ENCODE measurements around the gene PARD3B.

PARD3B gene

GRCh38 chr2:205030695-205031094 lies 485.4 kb downstream of the PARD3B start:
- Histone ChIP-seq H3K27ac (no peak overlapping the region), H3K4me3 (no peak overlapping the region)
- no peak for TF ChIP-seq CTCF (IDR thresholded peaks at IDR 0.05)
- DNase-seq (ENCODE audit: low spot score), result no peak

- no peak for DNase-seq (ENCODE audit: low spot score)
These were observed 486.8 kb downstream of the PARD3B start for GRCh38 chr2:205032093-205032551.

GRCh38 chr2:205033431-205033830 lies 488.2 kb downstream of the PARD3B start:
- no peak for DNase-seq (ENCODE audit: low spot score)
- no peak overlapping the region for H3K4me3 ChIP-seq
- no peak overlapping the region for H3K27ac ChIP-seq
- no peak for TF ChIP-seq CTCF (IDR thresholded peaks at IDR 0.05)

More at GRCh38 chr2:205032093-205032551, 486.8 kb downstream of the PARD3B start:
- TF ChIP-seq CTCF (IDR thresholded peaks at IDR 0.05), result no peak
- Histone ChIP-seq H3K27ac (no peak overlapping the region), H3K4me3 (no peak overlapping the region)

GRCh38 chr2:205034034-205034433 lies 488.8 kb downstream of the PARD3B start:
- H3K4me3 ChIP-seq, result no peak overlapping the region
- DNase-seq (ENCODE audit: low spot score), result no peak
- no peak for TF ChIP-seq CTCF (IDR thresholded peaks at IDR 0.05)
- no peak overlapping the region for H3K27ac ChIP-seq

GRCh38 chr2:205040323-205040722 lies 495.0 kb downstream of the PARD3B start:
- no peak for TF ChIP-seq CTCF (IDR thresholded peaks at IDR 0.05)
- H3K27ac ChIP-seq, result no peak overlapping the region
- no peak for DNase-seq (ENCODE audit: low spot score)

GRCh38 chr2:205041472-205042130 lies 496.3 kb downstream of the PARD3B start:
- no peak for DNase-seq (ENCODE audit: low spot score)

More at GRCh38 chr2:205040323-205040722, 495.0 kb downstream of the PARD3B start:
- no peak overlapping the region for H3K4me3 ChIP-seq

More at GRCh38 chr2:205041472-205042130, 496.3 kb downstream of the PARD3B start:
- no peak overlapping the region for H3K4me3 ChIP-seq
- no peak overlapping the region for H3K27ac ChIP-seq
- no peak for TF ChIP-seq CTCF (IDR thresholded peaks at IDR 0.05)
